LNCaP clone FGC (cell line): ENCODE results near the gene FAM111A.

ENCODE experiments used
- DNase-seq: peaks from one replicate; pipeline ENCODE4 v3.0.0-alpha.2; 2011; ENCODE audit warnings: low read depth
- H3K4me3 ChIP-seq: 2 replicates; pipeline ENCODE4 v1.5.1; 2011; ENCODE audit warnings: mild to moderate bottlenecking, low read depth, low read length, control low read depth
- CTCF ChIP-seq: IDR thresholded peaks from 2 replicates; pipeline ENCODE4 v1.5.1; 2012; ENCODE audit warnings: mild to moderate bottlenecking; ENCODE audit not compliant: control insufficient read depth, insufficient read depth; ENCODE audit errors: extremely low read depth

Gene FAM111A

GRCh38 chr11:59144579-59145345 lies 2.1 kb downstream of the FAM111A start:
- DNase-seq, result peak; percentile 67
- peak overlapping the region; percentile 86 for H3K4me3 ChIP-seq
- no peak for TF ChIP-seq CTCF

GRCh38 chr11:59145534-59145933 lies 2.9 kb downstream of the FAM111A start:
- peak overlapping the region; percentile 86 for H3K4me3 ChIP-seq
- no peak for DNase-seq
- no peak for TF ChIP-seq CTCF

GRCh38 chr11:59151761-59152160 lies 9.1 kb downstream of the FAM111A start:
- H3K4me3 ChIP-seq, result no peak overlapping the region
- DNase-seq, result no peak
- no peak for TF ChIP-seq CTCF

GRCh38 chr11:59152312-59152951 lies 9.8 kb downstream of the FAM111A start:
- no peak for TF ChIP-seq CTCF
- DNase-seq, result no peak
- H3K4me3 ChIP-seq, result no peak overlapping the region

- H3K4me3 ChIP-seq, result no peak overlapping the region
- DNase-seq, result peak; percentile 95
- TF ChIP-seq CTCF, result peak; percentile 37
These were observed 12.0 kb downstream of the FAM111A start for GRCh38 chr11:59154610-59155009.

GRCh38 chr11:59157433-59157832 lies 14.8 kb downstream of the FAM111A start:
- H3K4me3 ChIP-seq, result no peak overlapping the region
- TF ChIP-seq CTCF, result no peak
- no peak for DNase-seq
